ENCODE data around the gene EIF3A.

DNA sequence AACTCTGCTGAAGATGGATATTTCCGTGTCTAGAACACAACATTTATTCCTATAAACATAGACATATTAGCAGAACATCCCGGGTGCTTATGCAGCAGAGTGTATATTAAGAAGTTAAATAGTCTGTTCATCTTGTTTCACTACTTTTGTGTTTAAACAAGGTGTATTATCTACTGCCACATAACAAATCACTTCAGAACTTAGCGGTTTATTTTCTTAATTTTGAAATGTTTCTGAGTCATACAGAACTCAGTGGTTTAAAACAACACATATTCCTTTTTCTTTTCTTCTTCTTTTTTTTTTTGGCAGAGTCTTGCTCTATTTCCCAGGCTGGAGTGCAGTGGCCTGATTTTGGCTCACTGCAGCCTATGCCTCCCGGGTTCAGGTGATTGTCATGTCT lies 49.1 kb upstream of the EIF3A start:
- TF ChIP-seq POLR2A (IDR thresholded peaks at IDR 0.05; ENCODE audit: low read depth, low read length) (no peak), POLR2AphosphoS5 (IDR thresholded peaks at IDR 0.05; ENCODE audit: low read depth, low read length) (no peak), TAF1 (IDR thresholded peaks at IDR 0.05; ENCODE audit: low read depth, low read length) (no peak)
